Stimulated activated CD4-positive, alpha-beta T cell treated with anti-CD3 and anti-CD28 coated beads, Interleukin-12 subunit alpha, Interleukin-12 subunit beta, amount 100 ng/mL, for 24 hours (primary cell): ENCODE results near the gene ARHGAP33.
A peak's percentile ranks its signal among the peaks of the same experiment; 100 is the strongest.
"Not testable (repeated sequence)": the region's sequence is repeated elsewhere in the genome, so short reads cannot be mapped to it uniquely, and the experiment has no call there.

Source experiments
- DNase-seq, 2 experiments: peaks; one replicate each; pipeline ENCODE4 v3.0.0-alpha.2; 2020; ENCODE audit warnings: low read depth in 2 of 2

ARHGAP33 gene

DNA sequence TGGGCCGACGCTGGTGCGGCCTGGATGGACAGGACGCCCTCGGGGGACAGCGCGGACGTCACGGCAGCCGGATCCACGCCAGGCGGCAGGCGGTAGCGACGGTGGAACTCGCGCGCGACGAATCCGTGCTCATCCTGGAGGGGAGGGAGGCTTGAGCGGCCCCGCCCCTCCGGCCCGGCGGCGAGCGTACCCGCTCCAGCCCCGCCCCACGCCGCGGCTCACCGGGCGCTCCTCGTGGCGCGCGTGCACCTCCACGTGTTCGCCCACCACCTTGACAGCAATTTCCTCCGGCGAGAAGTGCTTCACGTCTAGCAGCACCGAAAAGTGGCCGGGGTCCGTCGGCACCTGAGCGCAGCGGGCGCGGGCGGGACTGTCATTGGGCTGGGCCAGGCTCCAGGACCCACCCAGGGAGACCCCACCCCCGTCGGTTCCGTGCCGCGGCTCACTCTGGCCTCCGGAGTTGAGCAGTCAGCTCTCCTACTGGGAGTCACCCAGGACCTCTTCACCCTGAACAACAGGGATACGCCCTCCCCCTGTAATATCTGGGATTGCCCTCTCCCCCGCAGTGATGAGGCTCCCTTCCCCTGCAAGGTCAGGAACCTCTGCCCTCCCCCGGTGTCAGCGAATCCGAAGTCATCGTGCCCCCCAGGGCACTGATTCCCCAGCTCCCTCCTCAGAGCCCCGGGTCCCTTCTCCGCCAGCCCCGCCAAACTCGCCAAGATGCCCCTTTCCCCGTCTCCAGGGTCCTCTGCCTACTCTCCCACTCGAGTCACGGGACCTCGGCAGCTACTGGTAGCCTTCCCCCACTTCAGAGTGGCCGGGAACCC is 19.6 kb upstream of the ARHGAP33 start:
- DNase-seq: no peak

DNA sequence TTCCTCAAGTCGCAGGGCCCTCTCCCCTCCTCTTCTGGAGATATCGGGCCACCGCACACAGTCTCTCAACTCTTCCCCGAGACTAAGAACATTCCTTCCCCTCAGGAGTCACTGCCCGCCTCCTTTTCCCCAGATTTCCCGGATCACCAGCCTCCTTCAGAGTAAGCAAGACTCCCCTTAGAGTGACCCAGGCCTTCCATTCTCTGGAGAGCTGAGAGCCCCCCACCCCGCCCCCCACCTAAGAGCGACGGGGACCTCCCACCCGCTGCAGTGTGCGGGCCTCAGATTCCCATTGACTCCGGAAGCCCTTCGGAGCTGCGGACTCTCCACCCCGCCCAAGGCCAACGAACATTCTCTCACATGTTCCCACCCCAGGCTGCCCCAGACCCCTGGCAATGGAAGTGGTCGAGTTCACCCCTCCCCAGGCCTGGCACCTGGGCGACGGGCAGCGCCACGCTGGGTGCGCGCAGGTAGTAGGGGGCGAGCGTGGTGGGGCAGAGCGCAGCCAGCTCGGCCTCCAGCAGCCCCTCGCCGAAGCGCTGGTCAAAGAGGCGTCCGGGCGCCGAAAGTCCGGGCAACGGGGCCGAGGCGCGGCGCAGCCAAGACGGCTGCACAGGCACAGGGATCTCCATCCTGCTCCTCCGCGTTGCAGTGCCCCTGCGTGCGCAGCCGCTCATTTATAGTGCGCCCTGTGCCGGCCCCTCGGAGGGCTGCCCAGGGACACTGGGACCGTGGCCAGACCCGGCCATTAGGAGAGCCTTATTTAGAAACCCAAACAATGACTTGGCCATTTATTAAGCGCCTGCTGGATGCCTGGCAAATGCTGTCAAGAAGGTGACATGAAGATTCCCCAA is 18.8 kb upstream of the ARHGAP33 start, which contains the start of gene HSPB6:
HSPB6 (minus strand) TSS at position 653 of the 854 bp plus-strand sequence; CDS start at position 632, 21 bp downstream.
- no peak for DNase-seq

- no peak for DNase-seq
These were observed 18.1 kb upstream of the ARHGAP33 start for GRCh38 chr19:35757231-35757748.

- peak; percentile 96 to 98 for DNase-seq
These were observed 17.4 kb upstream of the ARHGAP33 start, which contains the start of gene PROSER3 for GRCh38 chr19:35757749-35758608. Gene PROSER3 (plus strand): TSS chr19:35758176. CDS start chr19:35758216, 40 bp downstream.

- DNase-seq: no peak
These were observed 15.7 kb upstream of the ARHGAP33 start for GRCh38 chr19:35759697-35760096.

DNA sequence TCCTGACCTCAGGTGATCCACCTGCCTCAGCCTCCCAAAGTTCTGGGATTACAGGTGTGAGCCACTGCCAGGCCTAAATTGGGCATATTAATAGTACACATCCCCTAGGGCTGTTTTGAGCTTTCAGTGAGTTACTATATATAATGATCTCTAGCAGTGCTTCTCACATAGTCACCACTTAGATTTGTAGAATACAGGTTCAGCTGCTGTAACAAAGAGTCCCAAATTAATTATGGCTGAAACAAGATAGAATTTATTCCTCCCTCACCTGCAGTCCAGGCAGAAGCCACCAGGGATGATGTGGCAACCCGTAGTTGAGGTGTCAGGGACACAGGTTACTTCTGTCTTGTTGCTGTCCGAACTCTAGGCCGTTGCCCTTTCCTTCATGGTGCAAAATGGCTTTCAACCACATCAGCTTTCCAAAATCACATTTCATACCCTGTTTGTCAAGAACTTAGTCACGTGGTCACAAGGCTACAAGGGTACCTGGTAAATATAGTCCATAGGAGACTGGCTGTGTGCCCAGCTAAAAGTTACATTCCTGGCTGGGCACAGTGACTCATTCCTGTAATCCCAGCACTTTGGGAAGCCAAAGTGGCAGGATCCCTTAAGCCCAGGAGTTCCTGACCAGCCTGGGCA is 14.5 kb upstream of the ARHGAP33 start:
- DNase-seq: no peak

DNA sequence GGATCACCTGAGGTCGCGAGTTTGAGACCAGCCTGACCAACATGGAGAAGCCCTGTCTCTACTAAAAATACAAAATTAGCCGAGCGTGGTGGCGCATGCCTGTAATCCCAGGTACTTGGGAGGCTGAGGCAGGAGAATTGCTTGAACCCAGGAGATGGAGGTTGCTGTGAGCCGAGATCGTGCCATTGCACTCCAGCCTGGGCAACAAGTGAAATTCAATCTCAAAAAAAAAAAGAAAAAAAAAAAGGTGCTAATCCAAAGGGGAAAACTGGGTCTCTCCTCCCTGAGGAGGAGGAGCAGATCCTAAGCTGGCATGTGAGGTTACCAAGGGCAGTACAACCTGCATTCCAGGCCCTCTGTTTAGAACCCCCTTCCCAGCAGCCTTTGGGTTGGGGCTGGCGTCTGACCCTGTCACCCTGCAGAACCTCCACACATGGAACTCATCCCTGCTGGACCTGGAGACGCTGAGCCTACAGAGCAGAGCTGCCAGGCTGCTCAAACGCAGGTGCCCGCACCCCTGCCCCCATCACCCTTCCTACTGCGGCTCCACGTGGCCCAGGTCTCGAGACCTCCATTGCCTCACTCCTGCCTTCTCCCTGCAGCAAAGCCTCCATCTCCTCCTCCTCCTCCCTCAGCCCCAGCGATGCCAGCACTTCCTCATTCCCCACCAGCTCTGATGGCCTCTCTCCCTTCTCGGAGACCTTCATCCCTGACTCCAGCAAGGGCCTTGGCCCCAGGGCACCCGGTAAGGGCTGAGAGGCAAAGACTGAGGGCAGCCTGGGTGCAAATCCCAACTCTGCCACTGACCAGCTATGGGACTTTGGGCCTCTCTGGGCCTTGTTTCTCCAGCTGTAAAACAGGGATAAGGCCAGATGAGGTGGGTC is 10.7 kb upstream of the ARHGAP33 start:
- DNase-seq: no peak

- DNase-seq: no peak
These were observed 8.7 kb upstream of the ARHGAP33 start for GRCh38 chr19:35766571-35767104.

DNA sequence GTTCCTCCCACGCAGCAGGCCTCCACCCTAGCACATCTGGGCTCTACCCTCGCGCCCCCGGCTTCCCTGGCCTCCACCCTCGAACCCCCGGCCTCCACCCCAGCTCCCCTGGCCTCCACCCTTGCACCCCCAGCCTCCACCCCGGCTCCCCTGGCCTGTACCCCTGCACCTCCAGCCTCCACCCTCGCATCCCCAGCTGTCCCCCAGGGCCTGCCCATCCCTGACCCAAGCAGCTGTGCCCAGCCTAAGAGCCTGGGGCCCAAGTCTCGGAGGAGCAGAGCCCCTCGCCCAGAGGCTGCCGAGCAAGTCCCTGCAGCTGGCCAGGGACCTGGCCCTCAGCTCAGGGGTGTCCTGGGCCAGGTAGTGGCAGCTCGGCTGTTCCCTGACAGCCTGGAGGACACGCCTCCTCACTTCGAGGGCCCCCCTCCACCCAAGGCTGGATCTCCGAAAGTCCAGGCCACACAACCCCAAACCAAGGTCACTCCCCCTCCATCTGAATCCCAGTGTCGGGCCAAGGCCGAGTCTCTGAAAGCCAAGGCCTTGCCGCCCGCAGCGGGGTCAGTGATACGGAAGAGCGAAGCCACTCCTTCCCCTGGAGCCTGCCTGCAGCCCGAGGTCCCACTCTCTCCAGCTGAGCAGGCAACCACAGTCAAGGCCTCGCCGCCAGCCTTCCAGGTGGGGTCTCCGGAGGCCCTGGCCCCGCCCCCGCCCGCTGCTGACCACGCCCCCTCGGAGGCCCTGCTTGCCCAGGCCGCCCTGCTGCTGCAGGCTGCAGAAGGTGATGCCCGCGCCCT is 7.9 kb upstream of the ARHGAP33 start:
- no peak for DNase-seq

DNA sequence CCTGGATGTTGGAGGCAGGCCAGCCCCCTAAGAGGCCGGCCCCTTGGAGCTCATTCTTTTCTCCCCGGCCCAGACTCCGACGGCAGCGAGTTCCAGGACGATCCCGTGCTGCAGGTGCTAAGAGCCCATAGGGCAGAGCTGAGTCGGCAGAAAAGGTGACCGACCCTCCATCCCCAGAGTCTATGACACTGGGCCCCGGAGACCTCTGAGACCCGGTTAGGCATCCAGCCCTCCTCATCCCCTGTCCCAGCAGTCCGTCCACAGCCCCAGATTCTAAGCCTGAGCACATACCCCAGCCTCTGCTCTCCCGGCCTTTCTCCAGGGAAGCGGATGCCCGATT is 7.3 kb upstream of the ARHGAP33 start:
- no peak for DNase-seq

DNA sequence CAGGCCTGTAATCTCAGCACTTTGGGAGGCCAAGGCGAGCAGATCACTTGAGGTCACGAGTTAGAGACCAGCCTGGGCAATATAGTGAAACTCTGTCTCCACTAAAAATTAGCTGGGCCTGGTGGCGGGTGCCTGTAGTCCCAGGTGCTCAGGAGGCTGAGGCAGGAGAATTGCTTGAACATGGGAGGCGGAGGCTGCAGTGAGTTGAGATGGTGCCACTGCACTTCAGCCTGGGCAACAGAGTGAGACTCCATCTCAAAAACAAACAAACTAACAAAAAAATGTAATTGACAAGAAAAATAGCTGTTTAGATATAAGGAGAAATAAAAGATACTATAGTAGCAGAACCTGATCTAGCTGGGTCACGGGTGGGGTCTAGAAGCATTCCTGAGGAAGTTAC is 3.0 kb upstream of the ARHGAP33 start:
- not testable (repeated sequence) for DNase-seq

DNA sequence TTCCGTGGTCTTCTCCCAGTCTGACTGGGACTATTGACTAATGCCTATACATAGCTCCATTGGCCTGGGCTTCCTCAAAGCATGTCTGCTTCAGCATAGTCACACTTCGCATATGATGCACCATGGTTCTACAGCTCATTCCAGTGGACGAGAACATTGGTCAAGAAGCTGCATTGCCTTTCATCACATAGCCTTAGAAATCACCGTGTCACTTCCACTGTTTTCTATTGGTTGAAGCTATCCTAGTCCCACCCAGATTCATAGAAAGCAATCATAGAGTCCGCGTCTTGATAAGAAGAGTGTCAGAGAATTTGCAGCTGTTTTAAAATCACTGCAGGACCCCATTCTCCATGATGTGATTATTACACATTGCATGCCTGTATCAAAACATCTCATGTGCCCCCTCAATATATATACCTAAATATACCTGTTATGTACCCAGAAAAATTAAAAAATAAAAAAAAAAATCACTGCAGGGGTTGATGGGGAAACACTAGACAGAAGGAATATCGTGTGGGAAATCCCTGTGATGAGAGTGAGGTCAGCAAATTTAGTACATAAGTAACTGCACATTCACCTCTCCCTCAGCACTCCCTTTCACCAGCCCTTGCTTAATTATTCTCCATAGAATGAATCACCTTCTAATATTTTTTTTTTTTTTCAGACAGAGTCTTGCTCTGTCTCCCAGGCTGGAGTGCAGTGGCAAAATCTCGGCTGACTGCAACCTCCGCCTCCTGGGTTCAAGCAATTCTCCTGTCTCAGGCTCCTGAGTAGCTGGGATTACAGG is 2.2 kb upstream of the ARHGAP33 start:
- DNase-seq: no peak

- DNase-seq: no peak
These were observed 904 bp upstream of the ARHGAP33 start for GRCh38 chr19:35774274-35775045.

- DNase-seq: no peak
These were observed 392 bp upstream of the ARHGAP33 start for GRCh38 chr19:35775046-35775297.

- no peak for DNase-seq
These were observed 881 bp downstream of the ARHGAP33 start for GRCh38 chr19:35776102-35776788.

DNA sequence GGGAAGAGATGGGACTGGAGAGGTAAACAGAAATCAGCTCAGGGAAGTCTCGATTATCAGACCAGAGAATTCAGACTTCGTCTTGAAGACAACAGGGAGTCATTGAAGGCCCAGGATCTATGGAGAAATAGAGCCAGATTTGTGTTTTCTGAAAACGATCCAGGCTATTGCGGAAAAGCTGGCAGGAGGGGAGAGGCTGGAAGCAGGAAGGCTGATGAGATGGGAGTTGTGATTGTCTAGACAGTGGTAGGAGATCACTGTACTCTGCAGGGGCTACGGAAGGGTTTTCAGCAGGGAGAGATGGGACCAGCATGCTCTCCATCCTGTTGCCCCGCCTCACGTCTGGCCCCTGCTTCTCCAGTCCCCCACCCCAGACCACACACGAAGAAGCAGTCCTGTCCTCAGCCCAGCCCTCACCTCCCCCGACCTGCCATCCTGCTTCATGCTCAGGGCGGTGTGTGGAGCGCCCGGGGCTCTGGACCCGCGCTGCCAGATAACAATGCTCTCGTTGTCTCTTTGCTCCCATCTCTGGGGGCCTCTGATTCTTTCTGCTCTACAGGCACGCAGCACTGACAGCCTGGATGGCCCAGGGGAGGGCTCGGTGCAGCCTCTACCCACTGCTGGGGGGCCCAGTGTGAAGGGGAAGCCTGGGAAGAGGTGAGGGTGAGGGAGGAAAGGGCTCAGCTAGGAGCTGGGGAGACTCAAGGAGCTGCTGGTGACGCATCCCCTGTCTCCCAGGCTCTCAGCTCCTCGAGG is 1.9 kb downstream of the ARHGAP33 start:
- DNase-seq: no peak
